Ovary (tissue), 9 donors: ENCODE measurements around the gene FRYL. TPM values are rescaled to one million over a fixed set of nuclear protein-coding genes. Genes with fewer than 3 reads are reported as not detected.
"Not testable (repeated sequence)": the region's sequence is repeated elsewhere in the genome, so short reads cannot be mapped to it uniquely, and the experiment has no call there.

ENCODE experiments used
- DNase-seq, 5 donors: peaks; one replicate each; pipeline ENCODE4 v3.0.0-alpha.2; 2019 to 2020
- H3K27ac ChIP-seq, 2 donors: fragments of 200-600 bp; one replicate each; pipeline versions ENCODE4 v1.5.1 to v1.8.0; 2019 to 2022
- H3K27me3 ChIP-seq: fragments of 200-600 bp; one replicate; pipeline ENCODE4 v1.8.0; 2022
- H3K36me3 ChIP-seq: fragments of 200-600 bp; sonication (generic); one replicate; pipeline ENCODE4 v1.5.1; 2019
- H3K4me1 ChIP-seq: one replicate; pipeline ENCODE4 v1.8.1; 2013; ENCODE audit warnings: mild to moderate bottlenecking, moderate library complexity; ENCODE audit not compliant: insufficient read depth
- H3K4me3 ChIP-seq: fragments of 200-600 bp; sonication (generic); one replicate; pipeline ENCODE4 v1.5.1; 2017
- H3K9me3 ChIP-seq, 2 donors: fragments of 200-600 bp in 1 of 2; sonication (generic) in 1 of 2; one replicate each; pipeline versions ENCODE4 v1.5.1 to v1.8.1; 2013 to 2019; ENCODE audit warnings: mild to moderate bottlenecking in 1 of 2, moderate library complexity in 1 of 2
- CTCF ChIP-seq, 3 donors: fragments of 450-650 bp in 2 of 3; fragments of 200-600 bp in 1 of 3; IDR thresholded peaks; one replicate each; pipeline versions ENCODE4 v1.5.1 to v1.8.0; 2016 to 2022; ENCODE audit warnings: antibody characterized with exemption in 3 of 3, mild to moderate bottlenecking in 1 of 3
- EP300 ChIP-seq: sonication (generic); formaldehyde crosslinking; IDR thresholded peaks from one replicate; pipeline ENCODE4 v1.6.1; 2017; ENCODE audit warnings: antibody characterized with exemption
- POLR2A ChIP-seq: fragments of 450-650 bp; IDR thresholded peaks from one replicate; pipeline ENCODE4 v1.6.1; 2017; ENCODE audit warnings: antibody characterized with exemption, mild to moderate bottlenecking, moderate library complexity
- WGBS, 3 donors: extraction: QIAGEN DNeasy Blood & Tissue Kit in 1 of 3; methylation state at CpG; one replicate each; pipeline versions ENCODE4 v1.1.5 to v1.1.7; 2013 to 2017; 5-methylcytosine and 5-hydroxymethylcytosine counted together
- intact Hi-C, 4 donors: fragments of 100-400 bp; cut with DNase I; formaldehyde crosslinking; loops; one replicate each; pipeline versions ENCODE4 v1.11.0 to v1.15.1; 2022 to 2023
- polyA plus RNA-seq, 2 donors: library from polyadenylated mRNA; stranded (reverse); fragments of 200-250 nt in 1 of 2; fragments of 350-450 nt in 1 of 2; fragmentation: Illumina TruSeq in 1 of 2; extraction: RNeasy Lipid Tissue Mini Kit (QIAGEN cat#74804) in 1 of 2; gene quantifications; one replicate each; pipeline ENCODE4 v1.2.3, GENCODE V29; 2013 to 2014
- total RNA-seq, 7 donors: library from RNA; depleted of rRNA in 2 of 7; stranded (reverse); fragments of >200 nt in 2 of 7; fragmentation: NEBNext Ultra II Directional in 3 of 7; extraction: Animal tissue kit (Norgen Biotek cat#: 25700) in 3 of 7; gene quantifications; one replicate each; pipeline versions ENCODE4 v1.1.0 to v1.2.4, GENCODE V29; 2016 to 2023
- donor health status: DM: no; HTN: no; CAD: no; lungs with moderate emphysema.
- donor health status: DM: no; HTN: no; CAD: no.
- donor health status: Bipolar disorder and iron deficiency.
- donor health status: DM: yes; HTN: yes; CAD: no.
- donor health status: DM: no; HTN: no; CAD: no.
- donor health status: DM: yes; HTN: yes; CAD: no.

Gene FRYL
- total and polyA plus RNA-seq, 9 donors, result 10.7 to 46.0 (median 35.2) TPM

GRCh38 chr4:48746608-48747362 is 33.3 kb downstream of the FRYL start:
- TF ChIP-seq CTCF (IDR thresholded peaks at IDR 0.05) (no peak), POLR2A (no peak), EP300 (no peak)
- DNase-seq, result no peak
- intact Hi-C loops, result no loop called here

GRCh38 chr4:48745223-48745622 is 34.9 kb downstream of the FRYL start:
- H3K9me3 ChIP-seq, H3K4me1 ChIP-seq, DNase-seq, H3K36me3 ChIP-seq, H3K27ac ChIP-seq, intact Hi-C loops, H3K4me3 ChIP-seq, H3K27me3 ChIP-seq: not testable (repeated sequence)
- 93 to 97% (median 97%) methylated on average over 5 of the region's 5 CpGs for WGBS, 3 donors

More at GRCh38 chr4:48746608-48747362, 33.3 kb downstream of the FRYL start:
- no peak overlapping the region for H3K27ac ChIP-seq
- H3K36me3 ChIP-seq, result no peaks in the 10 kb centered on the region
- H3K4me3 ChIP-seq, result no peak overlapping the region
- H3K27me3 ChIP-seq, result no peaks in the 10 kb centered on the region
- H3K4me1 ChIP-seq, result peaks cover 5% of the 10 kb centered on the region
- 50 to 64% (median 51%) methylated on average over 4 of the region's 4 CpGs for WGBS, 3 donors
- no peaks in the 10 kb centered on the region for H3K9me3 ChIP-seq

GRCh38 chr4:48742412-48742811 is 37.7 kb downstream of the FRYL start:
- no peaks in the 10 kb centered on the region for H3K36me3 ChIP-seq
- H3K27me3 ChIP-seq, result no peaks in the 10 kb centered on the region
- H3K4me3 ChIP-seq, result no peak overlapping the region
- H3K9me3 ChIP-seq, result no peaks in the 10 kb centered on the region
- no peak for DNase-seq
- TF ChIP-seq POLR2A (no peak), CTCF (IDR thresholded peaks at IDR 0.05) (no peak), EP300 (no peak)
- peaks cover 7% of the 10 kb centered on the region for H3K4me1 ChIP-seq
- intact Hi-C loops, result no loop called here
- no peak overlapping the region for H3K27ac ChIP-seq

GRCh38 chr4:48739560-48740019 is 40.5 kb downstream of the FRYL start:
- no peaks in the 10 kb centered on the region for H3K9me3 ChIP-seq
- intact Hi-C loops, result no loop called here
- TF ChIP-seq EP300 (no peak), CTCF (IDR thresholded peaks at IDR 0.05) (no peak)
- no peaks in the 10 kb centered on the region for H3K36me3 ChIP-seq
- H3K4me1 ChIP-seq, result peaks cover 3% of the 10 kb centered on the region
- 45 to 54% (median 53%) methylated on average over 3 of the region's 3 CpGs for WGBS, 3 donors
- H3K4me3 ChIP-seq, result no peak overlapping the region
- H3K27ac ChIP-seq, result no peak overlapping the region
- no peak for DNase-seq
- H3K27me3 ChIP-seq, result no peaks in the 10 kb centered on the region

- TF ChIP-seq EP300, result no peak
- Histone ChIP-seq H3K4me1 (peaks cover 3% of the 10 kb centered on the region), H3K27ac (no peak overlapping the region), H3K9me3 (no peaks in the 10 kb centered on the region), H3K27me3 (no peaks in the 10 kb centered on the region), H3K4me3 (no peak overlapping the region), H3K36me3 (no peaks in the 10 kb centered on the region)
- WGBS, 3 donors, result 97 to 99% (median 98%) methylated on average over 3 of the region's 3 CpGs
- intact Hi-C loops, result no loop called here
- DNase-seq, result no peak
These were observed 41.2 kb downstream of the FRYL start for GRCh38 chr4:48738856-48739255.

GRCh38 chr4:48728906-48729496 is 51.1 kb downstream of the FRYL start:
- intact Hi-C loops, H3K4me3 ChIP-seq, H3K36me3 ChIP-seq, H3K27ac ChIP-seq, H3K9me3 ChIP-seq, H3K27me3 ChIP-seq, DNase-seq: not testable (repeated sequence)
- H3K4me1 ChIP-seq, result peaks cover 10% of the 10 kb centered on the region
- WGBS, 3 donors, result 90 to 93% (median 93%) methylated on average over 15 of the region's 15 CpGs
